ENCODE results near the gene CLSTN2. TPM values are rescaled to one million over a fixed set of nuclear protein-coding genes. Genes with fewer than 3 reads are reported as not detected.

The CLSTN2 gene
- total RNA-seq, 1 experiment from 2014 or later = 0.68 TPM

DNA sequence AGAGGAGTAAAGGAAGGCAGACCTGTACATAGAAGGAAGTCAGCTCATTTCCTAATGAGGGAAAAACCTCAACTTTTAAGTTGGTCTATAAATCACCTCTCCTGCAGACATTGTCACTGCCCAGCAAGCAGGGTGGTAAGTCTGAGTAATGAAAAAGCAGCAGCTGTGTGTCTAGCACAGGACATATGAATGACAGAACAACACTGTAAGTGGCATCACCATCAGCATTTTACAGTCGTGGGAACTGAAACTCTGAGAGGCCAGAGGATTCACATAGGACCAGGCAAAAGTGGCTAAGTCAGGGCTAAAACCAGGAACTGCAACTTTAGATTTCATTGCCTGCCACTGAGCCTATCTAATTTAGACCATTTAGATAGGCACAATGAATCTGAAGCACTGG lies 235.6 kb downstream of the CLSTN2 start:
- Histone ChIP-seq H4K5ac (ENCODE audit: insufficient read length, low read depth, low read length) (no peak overlapping the region), H3K9ac (ENCODE audit: extremely low read depth, insufficient read length, low read length) (no peak overlapping the region), H3K4me2 (ENCODE audit: insufficient read depth, insufficient read length, low read length) (no peak overlapping the region), H3K23me2 (ENCODE audit: insufficient read length, low read depth, low read length, poor library complexity, severe bottlenecking) (no peaks in the 10 kb centered on the region), H3K14ac (ENCODE audit: insufficient read depth, low read length) (no peak overlapping the region), H3T11ph (ENCODE audit: low read length) (no peak overlapping the region), H2BK12ac (ENCODE audit: insufficient read length, low read depth, low read length) (no peak overlapping the region), H3K4me1 (ENCODE audit: insufficient read depth, low read length) (no peaks in the 10 kb centered on the region), H2BK20ac (ENCODE audit: low read depth, low read length, poor library complexity, severe bottlenecking) (no peak overlapping the region), H2AK5ac (ENCODE audit: insufficient read length, low read length) (no peak overlapping the region), H3K27me3 (ENCODE audit: insufficient read depth, low read length) (no peaks in the 10 kb centered on the region), H3K23ac (ENCODE audit: insufficient read length, low read depth, low read length) (no peak overlapping the region), H3K9me3 (ENCODE audit: control insufficient read depth, low read depth, low read length) (no peaks in the 10 kb centered on the region), H4K91ac (ENCODE audit: insufficient read length, low read depth, low read length) (no peak overlapping the region), H3K27ac (ENCODE audit: insufficient read length, low read depth, low read length) (no peak overlapping the region), H4K20me1 (ENCODE audit: control insufficient read depth, insufficient read depth, insufficient read length) (no peaks in the 10 kb centered on the region), H2BK120ac (ENCODE audit: low read depth, low read length, poor library complexity, severe bottlenecking) (no peak overlapping the region), H2BK5ac (ENCODE audit: insufficient read length, low read length) (no peak overlapping the region), H2AFZ (ENCODE audit: low read length) (no peak overlapping the region), H3K56ac (ENCODE audit: insufficient read length, low read depth, low read length) (no peak overlapping the region), H3K79me1 (ENCODE audit: insufficient read depth, low read depth, low read length, poor library complexity, severe bottlenecking) (no peaks in the 10 kb centered on the region), H3K18ac (ENCODE audit: insufficient read length, low read depth, low read length) (no peak overlapping the region), H3K79me2 (ENCODE audit: insufficient read depth, low read length) (no peaks in the 10 kb centered on the region), H3K4ac (ENCODE audit: low read depth, low read length) (no peak overlapping the region), H2BK15ac (ENCODE audit: low read depth, low read length) (no peak overlapping the region), H4K8ac (replicated peaks; ENCODE audit: insufficient read length, low read depth, low read length) (no peak overlapping the region)
- peaks cover 10 to 11% of the 10 kb centered on the region in 2 experiments; a peak in 3 of 4 replicates for H3K4me1 Mint-ChIP-seq
- TF ChIP-seq, protein P1, sequence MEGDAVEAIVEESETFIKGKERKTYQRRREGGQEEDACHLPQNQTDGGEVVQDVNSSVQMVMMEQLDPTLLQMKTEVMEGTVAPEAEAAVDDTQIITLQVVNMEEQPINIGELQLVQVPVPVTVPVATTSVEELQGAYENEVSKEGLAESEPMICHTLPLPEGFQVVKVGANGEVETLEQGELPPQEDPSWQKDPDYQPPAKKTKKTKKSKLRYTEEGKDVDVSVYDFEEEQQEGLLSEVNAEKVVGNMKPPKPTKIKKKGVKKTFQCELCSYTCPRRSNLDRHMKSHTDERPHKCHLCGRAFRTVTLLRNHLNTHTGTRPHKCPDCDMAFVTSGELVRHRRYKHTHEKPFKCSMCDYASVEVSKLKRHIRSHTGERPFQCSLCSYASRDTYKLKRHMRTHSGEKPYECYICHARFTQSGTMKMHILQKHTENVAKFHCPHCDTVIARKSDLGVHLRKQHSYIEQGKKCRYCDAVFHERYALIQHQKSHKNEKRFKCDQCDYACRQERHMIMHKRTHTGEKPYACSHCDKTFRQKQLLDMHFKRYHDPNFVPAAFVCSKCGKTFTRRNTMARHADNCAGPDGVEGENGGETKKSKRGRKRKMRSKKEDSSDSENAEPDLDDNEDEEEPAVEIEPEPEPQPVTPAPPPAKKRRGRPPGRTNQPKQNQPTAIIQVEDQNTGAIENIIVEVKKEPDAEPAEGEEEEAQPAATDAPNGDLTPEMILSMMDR (conservative IDR thresholded peaks at IDR 0.05) = no peak
- peaks cover 2 to 11% of the 10 kb centered on the region in 2 experiments; a peak in 4 of 5 replicates for H3K9me3 Mint-ChIP-seq
- no CpG with 5 or more reads among the region's 1 CpG for WGBS (ENCODE audit: extremely low coverage, insufficient read length, low lambda C conversion rate)
- H3K4me3 Mint-ChIP-seq = no peak overlapping the region
- DNase-seq = no peak
- no peaks in the 10 kb centered on the region; the same call in 1 of the 2 replicates for H3K27me3 Mint-ChIP-seq (ENCODE audit: low read depth)
- no peak overlapping the region for H3K27ac Mint-ChIP-seq
- peaks cover 2 to 8% (median 6%) of the 10 kb centered on the region in 3 experiments; a peak in 2 of 7 replicates for H3K36me3 Mint-ChIP-seq (ENCODE audit: insufficient read depth in 1 of 3, low read depth in 3 of 3)

Data from H9 (cell line).